ENCODE results near the gene KRTAP10-12.
"Not testable (repeated sequence)": the region's sequence is repeated elsewhere in the genome, so short reads cannot be mapped to it uniquely, and the experiment has no call there.

KRTAP10-12 gene, protein sequence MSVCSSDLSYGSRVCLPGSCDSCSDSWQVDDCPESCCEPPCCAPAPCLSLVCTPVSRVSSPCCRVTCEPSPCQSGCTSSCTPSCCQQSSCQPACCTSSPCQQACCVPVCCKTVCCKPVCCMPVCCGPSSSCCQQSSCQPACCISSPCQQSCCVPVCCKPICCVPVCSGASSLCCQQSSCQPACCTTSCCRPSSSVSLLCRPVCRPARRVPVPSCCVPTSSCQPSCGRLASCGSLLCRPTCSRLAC

DNA sequence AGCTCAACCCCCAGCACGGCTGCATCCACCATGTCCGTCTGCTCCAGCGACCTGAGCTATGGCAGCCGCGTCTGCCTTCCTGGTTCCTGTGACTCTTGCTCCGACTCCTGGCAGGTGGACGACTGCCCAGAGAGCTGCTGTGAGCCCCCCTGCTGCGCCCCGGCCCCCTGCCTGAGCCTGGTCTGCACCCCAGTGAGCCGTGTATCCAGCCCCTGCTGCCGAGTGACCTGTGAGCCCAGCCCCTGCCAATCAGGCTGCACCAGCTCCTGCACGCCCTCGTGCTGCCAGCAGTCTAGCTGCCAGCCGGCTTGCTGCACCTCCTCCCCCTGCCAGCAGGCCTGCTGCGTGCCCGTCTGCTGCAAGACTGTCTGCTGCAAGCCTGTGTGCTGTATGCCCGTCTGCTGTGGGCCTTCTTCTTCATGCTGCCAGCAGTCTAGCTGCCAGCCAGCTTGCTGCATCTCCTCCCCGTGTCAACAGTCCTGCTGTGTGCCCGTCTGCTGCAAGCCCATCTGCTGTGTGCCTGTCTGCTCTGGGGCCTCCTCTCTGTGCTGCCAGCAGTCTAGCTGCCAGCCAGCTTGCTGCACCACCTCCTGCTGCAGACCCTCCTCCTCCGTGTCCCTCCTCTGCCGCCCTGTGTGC, at the start of gene KRTAP10-12:
KRTAP10-12 (plus strand) TSS at position 1 of the 639 bp plus-strand sequence; CDS start at position 31, 30 bp downstream.
- in situ Hi-C loops (cut with MboI; ENCODE audit: low sequenced_read_pairs) = not testable (repeated sequence)

DNA sequence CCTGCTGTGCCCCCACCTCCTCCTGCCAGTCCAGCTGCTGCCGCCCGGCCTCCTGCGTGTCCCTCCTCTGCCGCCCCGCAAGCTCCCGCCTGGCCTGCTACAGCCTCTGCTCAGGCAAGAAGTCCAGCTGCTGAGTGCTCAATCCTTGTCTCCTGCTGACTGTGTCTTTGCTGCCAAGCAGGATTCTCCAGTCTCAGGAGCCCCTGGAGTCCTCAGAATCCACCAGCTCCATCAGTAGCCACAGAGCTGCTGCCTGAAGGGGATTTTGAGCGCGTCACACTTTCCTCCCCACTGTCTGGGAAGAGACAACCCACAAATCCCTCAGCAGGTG, 49.8 kb upstream of the KRTAP10-12 start:
- in situ Hi-C loops (cut with MboI; ENCODE audit: low sequenced_read_pairs) = no loop called here

DNA sequence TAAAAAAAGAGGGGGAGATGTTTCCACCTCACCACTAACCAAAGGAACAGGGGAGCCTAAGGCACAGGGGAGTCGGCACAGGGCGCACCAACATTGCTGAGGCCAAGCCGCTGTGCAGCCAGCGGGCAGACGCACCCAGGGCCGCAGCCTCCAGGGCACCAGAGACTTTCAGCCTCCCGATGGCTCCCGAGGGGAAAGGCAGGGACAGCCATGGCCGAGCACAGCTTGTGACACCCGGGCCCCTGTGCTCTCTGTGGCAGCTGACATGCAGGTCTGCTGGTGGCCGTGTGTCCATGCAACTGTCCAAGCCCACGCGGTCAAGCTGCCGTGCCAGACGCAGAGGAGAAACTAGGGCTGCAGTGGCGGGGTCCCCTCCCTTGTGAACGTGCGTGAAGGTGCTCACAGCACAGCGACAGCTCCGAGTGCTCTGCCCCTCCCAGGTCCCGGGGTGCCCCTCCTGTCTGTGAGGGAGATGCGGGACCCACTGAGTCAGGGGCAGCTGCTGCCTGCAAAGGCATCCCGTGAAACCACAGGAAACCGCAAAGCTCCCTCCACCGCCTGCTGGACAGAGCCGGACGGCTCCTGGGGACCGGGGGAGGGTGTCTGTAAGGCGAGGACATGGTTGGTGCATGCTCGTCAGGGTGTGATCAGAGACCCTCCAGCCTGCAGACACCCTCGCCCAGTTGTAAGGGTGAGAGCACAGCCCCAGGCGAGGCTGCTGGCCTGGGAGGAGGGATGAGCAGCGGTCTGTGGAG, 48.2 kb upstream of the KRTAP10-12 start:
- in situ Hi-C loops (cut with MboI; ENCODE audit: low sequenced_read_pairs) = no loop called here

DNA sequence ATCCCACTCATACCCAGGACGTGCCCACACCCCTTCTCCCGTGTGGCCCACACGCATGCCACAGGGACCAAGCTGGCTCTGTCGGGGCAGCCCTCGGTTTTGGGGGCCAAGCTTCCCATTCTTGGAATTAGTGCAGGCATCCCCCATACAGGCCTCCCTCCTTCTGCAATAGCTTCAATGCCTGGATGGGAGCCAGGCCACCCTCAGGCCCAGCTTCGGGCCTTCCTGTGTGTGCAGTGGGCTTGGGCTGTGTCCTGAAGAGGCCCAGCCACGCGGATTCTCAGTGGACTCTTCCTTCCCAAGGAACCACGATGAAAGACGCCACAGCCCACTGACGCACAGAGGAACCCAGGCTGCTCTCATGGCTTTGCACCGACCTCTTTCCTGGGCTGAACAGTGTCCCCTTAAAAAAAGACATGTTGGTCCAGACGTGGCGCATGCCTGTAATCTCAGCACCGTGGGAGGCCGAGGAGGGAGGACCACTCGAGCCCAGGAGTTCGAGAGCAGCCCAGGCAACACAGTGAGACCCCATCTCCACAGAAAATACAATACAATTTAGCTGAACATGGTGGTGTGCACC, 47.4 kb upstream of the KRTAP10-12 start:
- in situ Hi-C loops (cut with MboI; ENCODE audit: low sequenced_read_pairs) = no loop called here

DNA sequence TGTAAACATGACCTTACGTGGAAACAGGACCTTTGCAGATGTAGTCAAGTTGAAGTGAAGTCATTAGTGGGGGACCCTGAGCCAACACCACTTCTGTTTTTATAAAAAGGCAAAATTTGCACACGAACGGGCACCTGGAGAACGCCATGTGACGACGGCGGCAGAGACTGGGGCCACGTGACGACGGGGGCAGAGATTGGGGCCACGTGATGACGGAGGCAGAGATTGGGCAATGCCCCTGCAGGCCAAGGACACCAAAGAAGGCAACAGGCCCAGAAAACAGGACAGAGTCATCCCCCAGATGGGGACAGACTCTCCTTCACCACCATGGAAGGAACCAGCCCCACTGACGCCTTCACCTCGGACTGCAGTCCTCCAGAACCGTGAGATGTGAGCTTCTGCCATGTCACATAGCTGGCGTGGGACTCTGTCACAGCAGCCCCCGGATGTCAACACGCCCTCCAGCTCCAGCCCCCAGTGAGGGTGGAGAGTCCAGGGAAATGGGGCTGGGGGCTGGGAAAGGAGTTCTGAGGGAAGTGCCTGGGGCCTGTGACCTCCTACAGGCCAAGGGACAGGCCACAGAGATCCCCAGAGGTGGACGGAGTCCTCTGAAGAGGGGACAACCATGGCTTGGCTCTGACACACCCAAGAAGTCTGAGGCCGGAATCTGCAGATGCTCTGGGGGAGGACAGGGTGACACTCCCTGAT, 46.6 kb upstream of the KRTAP10-12 start:
- in situ Hi-C loops (cut with MboI; ENCODE audit: low sequenced_read_pairs) = no loop called here

DNA sequence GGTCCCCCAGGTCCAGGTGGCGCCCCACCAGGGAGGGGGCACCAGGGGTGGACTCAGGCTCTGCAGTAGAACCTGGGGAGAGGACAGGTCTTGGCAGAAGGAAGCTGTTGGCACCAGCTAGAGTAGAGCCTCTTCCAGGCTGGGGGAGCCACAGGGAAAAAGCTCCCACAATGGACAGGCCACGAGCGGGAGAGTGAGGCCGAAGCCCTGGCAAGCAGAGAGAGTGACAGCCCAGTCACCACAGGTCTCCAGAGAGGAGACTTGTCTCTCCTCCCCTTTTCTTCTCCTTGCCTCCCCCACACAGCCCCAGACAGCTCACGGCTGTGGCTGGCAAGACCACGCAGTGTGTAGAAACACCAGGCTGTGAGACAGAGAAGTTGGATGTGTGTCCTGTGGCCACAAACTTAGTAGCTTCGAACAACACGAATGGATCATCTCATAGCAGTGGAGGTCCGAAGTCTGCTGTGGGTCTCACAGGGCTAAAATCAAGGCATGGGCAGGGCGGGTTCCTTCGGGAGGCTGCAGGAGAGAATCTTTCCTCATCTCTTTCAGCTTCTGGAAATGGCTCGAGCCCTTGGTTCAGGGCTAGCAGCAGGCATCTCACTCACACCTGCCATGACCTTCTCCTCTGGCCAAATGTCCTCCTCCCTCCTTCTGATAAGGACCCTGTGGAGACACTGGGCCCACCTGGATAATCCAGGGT, 45.8 kb upstream of the KRTAP10-12 start:
- in situ Hi-C loops (cut with MboI; ENCODE audit: low sequenced_read_pairs) = no loop called here

DNA sequence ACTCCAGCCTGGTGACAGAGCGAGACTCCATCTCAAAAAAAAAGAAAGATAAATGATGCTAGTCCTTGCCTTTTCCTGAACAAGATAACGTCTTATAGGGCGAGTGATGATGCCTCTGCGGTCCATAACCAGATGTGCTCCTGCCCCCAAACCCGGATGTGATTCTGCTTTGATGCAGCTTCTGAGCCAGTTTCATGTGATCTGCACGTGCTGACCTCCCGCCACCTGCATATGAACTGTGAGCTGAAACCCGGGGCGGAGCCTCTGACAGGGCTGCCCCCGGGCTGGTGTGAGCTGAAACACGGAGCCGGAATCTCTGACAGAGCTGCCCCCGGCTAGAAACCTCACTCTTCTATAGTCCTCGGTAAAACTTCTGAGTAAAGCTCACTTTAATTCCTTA, 43.8 kb upstream of the KRTAP10-12 start:
- in situ Hi-C loops (cut with MboI; ENCODE audit: low sequenced_read_pairs) = no loop called here

DNA sequence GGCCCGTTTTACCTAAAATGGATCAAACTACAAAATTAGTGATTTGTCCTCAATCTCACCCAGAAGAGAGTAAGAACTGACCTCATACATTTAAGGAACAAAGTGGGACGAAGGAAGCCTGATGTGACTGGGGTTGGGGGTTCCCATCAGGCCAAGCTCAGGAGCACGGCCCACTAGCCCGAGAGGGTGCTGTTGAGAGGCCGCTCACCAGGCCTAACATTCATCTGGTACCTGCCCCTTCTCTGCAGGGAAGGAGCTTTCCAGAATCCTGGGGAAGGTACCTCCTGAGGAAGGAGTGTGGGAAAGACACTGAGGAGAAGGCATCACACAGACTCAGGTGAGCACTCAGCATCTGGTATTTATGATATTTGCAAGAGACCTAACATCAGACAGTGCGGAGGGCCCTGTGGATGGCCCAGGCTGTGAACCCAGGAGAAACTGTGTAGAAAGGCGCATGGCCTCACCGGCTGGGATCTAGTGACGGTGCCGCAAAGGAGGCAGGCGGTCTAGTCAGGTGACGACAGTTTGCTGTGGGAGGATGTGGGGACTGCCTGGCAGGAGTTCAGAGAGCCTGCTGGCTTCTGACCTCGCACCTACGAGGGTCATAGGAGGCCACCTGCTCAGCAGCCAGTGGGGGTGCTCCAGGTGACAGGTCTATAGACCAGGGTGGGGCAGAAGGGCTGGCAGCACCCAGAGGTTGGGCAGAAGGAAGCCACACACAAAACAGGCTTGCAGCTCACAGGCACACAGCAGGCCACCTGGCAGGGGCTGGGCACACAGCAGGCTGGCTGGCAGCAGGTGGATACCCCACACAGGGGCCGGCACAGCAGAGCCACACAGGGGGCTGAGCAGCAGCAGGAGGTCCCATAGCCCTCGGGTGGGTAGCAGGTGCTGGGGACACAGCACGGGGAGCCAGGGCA, 43.1 kb upstream of the KRTAP10-12 start:
- in situ Hi-C loops (cut with MboI; ENCODE audit: low sequenced_read_pairs) = no loop called here

DNA sequence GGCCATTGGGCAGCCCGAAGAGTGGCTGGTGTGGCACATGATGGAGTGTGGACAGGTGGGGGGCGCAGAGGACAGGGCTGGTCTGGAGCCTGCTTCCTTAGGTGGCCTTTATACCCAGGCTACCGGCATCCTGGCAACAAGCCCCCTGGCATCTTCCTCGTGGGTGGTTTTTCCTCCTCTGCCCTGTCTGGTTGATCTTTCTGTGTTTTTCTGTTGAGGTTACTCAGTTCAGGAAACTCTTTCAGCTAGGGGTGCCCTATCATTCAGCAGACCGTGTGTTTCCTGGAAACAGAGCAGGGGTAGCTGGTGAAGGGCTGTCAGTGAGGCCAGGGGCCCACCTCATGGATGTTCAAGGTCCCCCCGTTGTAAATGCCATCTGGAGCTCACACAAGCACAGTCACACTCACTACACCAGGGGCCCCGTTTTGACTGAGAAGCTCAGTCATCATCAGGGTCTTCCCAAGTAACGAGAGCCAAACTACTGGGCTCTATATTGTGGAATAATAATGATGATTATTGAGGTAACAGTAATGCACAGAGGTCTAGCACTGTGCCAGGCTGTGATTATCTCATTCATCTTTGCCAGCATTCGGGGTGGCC, 42.3 kb upstream of the KRTAP10-12 start, which contains the start of gene KRTAP12-4:
KRTAP12-4 (minus strand) TSS at position 84 of the 600 bp plus-strand sequence; CDS start at position 39, 45 bp downstream.
- in situ Hi-C loops (cut with MboI; ENCODE audit: low sequenced_read_pairs) = no loop called here

DNA sequence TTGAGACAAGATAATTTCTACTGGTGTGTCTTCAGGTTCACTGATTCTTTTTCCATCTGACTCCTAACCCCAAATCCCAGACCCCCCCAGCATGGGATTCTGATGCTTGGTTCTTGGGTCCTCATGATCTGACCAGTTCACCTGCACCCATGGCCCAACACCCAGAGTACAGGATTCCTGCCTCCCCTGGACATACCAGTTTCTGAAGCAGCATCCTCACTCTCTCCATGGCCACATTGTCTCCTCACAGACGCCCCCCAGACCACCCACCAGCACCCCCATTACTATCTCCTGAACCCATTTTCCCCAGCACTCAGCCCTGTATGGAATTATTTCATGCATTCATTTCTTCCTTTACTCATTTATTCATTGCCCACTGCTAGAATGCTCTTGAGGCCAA, 40.1 kb upstream of the KRTAP10-12 start:
- in situ Hi-C loops (cut with MboI; ENCODE audit: low sequenced_read_pairs) = no loop called here

DNA sequence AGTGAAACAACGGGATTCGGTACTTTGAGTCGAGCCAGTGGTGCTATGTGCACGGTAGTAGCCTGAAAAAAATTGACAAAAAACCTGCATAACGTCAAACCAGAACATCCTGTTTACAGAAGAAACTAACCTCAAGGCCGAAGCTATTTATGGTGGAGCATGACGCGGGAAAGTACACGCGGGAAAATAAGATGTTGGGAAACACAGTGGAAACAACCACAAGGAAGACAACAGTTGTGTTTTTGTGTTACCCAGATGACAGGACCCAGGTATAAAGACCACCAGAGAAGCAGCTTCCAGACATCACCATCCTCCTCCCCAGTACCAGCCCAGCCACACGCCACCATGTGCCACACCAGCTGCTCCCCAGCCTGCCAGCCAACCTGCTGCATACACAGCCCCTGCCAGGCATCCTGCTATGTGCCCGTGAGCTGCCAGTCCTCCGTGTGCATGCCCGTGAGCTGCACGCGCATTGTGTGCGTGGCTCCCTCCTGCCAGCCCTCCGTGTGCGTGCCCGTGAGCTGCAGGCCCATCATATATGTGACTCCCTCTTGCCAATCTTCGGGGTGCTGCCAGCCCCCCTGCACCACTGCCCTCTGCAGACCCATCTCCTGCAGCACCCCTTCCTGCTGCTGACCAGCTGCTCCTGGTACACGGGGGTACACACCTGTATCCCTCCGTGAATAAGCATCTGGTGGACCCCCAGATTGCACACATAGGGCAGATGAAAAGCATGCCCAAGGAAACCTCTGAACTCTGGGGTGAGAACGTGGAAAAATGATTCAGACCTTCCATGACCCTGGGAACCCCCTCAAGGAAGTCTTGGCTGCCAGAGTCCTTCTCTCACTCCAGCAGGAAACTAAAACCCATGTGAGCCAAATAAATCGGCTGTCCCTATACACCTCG, 39.1 kb upstream of the KRTAP10-12 start, which contains the start of gene KRTAP12-3:
KRTAP12-3 (plus strand) TSS at position 298 of the 906 bp plus-strand sequence; CDS start at position 346, 48 bp downstream.
- in situ Hi-C loops (cut with MboI; ENCODE audit: low sequenced_read_pairs) = no loop called here

DNA sequence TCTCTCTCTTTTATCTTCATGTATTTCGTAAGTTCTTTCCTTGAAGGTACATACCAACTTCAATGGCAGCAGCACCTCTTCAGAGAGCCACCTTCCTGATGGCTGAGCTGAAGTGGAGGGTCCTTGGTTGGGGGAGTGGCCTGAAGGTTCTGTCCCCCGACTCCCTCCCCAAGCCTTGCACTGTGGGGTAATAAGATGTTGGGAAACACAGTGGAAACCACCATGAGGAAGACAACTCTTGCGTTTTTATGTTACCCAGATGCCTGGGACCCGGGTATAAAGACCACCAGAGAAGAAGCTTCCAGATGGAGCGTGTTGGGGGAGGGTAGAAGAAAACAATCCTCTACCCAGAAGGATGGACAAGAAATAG, 38.4 kb upstream of the KRTAP10-12 start:
- in situ Hi-C loops (cut with MboI; ENCODE audit: low sequenced_read_pairs) = no loop called here

DNA sequence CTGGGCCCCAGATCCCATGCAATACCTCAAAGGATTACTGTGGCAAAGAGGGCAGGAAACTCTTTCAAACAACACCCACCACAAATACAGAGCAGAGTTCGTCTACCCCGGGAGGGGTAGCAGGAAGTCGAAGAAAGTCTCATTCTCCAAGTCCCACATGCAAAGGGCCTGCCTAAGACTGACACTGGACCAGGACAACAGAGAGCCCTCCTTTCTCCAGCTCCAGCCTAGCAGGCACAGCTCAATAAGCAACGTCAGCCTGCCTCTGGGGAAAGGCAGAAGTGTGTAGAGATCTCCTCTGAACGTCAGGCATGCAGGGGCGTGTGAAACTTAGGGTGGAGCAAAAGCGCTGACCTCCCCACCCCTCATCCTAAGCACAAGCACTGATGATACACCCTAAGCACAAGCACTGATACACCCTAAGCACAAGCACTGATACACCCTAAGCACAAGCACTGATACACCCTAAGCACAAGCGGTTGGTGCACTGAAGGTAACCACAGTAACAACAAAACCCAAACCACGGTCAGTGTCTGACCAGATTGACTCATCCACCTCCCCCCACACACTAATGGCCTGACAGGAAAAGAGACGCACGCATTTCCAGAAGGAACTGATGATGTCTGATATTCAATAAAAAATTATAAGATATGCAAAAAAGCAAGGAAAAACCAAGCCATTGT, 37.9 kb upstream of the KRTAP10-12 start:
- in situ Hi-C loops (cut with MboI; ENCODE audit: low sequenced_read_pairs) = no loop called here

DNA sequence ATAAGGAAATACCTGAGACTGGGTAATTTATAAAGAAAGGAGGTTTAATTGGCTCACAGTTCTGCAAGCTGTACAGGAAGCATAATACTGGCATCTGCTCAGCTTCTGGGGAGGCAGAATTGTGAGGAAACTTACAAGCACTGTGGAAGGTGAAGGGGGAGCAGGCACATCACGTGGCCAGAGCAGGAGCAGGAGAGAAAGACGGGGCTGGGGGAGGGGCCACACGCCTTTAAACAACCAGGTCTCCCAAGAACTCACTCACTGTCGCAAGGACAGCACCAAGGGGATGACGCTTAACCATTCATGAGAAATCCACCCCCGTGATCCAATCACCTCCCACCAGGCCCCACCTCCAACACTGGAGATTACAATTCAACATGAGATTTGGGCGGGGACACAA, 35.4 kb upstream of the KRTAP10-12 start:
- in situ Hi-C loops (cut with MboI; ENCODE audit: low sequenced_read_pairs) = not testable (repeated sequence)

DNA sequence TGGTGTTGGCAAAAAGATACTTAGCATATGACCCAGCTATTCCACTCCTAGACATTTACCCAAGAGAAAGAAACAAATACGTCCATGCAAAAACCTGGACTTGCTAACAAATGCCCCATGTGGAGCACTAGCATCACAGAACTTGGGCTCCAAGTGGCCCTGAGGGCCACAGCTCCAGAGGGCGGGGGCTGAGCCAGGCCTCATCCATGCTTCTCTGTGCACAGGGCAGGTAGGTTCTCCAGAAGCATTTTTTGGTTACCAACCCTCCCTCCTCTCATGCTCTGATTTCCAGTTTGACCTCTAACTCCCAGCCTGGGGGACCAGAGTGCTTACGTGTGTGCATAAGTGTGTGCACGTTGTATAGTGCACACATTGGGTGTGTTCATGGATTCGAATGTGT, 32.3 kb upstream of the KRTAP10-12 start:
- in situ Hi-C loops (cut with MboI; ENCODE audit: low sequenced_read_pairs) = no loop called here

DNA sequence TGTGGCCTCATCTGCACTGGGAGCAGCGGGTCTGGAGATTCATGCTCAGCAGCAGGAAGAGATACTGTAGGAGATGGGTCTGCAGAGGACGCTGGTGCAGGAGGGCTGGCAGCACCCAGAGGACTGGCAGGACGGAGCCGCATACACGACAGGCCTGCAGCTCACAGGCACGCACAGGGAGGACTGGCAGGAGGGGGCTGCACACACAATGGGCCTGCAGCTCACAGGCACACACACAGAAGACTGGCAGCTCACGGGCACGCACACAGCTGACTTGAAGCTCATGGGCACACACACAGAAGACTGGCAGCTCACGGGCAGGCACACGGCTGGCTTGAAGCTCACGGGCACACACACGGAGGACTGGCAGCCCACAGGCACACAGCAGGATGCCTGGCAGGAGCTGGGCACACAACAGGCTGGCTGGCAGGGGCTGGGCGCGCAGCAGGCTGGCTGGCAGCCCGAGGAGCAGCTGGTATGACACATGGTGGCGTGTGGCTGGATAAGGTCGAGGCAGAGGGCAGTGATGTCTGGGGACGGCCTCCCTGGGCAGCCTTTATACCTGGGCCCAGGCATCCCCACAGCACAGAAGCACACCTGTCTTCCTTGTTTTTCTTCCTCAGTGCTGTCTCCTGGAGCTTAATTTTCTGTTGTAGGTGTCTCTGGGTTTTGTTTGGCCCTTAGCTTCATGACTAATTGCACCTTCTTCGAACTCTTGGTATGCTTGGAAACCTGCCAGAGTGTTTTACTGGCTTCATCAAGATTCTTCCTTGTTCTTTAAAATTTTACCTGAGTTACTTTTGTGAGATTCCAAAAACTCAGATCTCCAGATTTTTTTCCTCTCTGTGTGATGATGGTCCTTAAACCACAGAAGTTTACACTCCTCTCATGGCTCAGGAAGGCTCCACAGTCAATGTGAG, 30.3 kb upstream of the KRTAP10-12 start, which contains the start of gene KRTAP12-2:
KRTAP12-2 (minus strand) TSS at position 527 of the 920 bp plus-strand sequence; CDS start at position 486, 41 bp downstream.
- in situ Hi-C loops (cut with MboI; ENCODE audit: low sequenced_read_pairs) = no loop called here

Data from HL-60/S4 treated with phorbol 12-myristate 13-acetate at 8.2 ng/mL for 4 days and 3 days (cell line).